Upper lobe of right lung (tissue), 1 donor: ENCODE data around the gene SEMA4F. TPM values are rescaled to one million over a fixed set of nuclear protein-coding genes. Genes with fewer than 3 reads are reported as not detected.

Source experiments
- ATAC-seq: fragments of 200-7000 bp; cut with Tn5 transposase; one replicate; pipeline ENCODE4 v1.9.1; 2020; ENCODE audit warnings: mild to moderate bottlenecking, moderate library complexity
- DNase-seq: peaks from one replicate; pipeline ENCODE4 v3.0.0-alpha.2; 2020
- H3K27ac ChIP-seq: fragments of 200-600 bp; one replicate; pipeline ENCODE4 v1.8.0; 2022
- H3K27me3 ChIP-seq: fragments of 200-600 bp; one replicate; pipeline ENCODE4 v1.8.0; 2022; ENCODE audit warnings: mild to moderate bottlenecking
- H3K36me3 ChIP-seq: fragments of 200-600 bp; one replicate; pipeline ENCODE4 v1.8.0; 2022
- H3K4me1 ChIP-seq: fragments of 200-600 bp; one replicate; pipeline ENCODE4 v1.8.0; 2022
- H3K4me3 ChIP-seq: fragments of 200-600 bp; one replicate; pipeline ENCODE4 v1.8.0; 2022; ENCODE audit warnings: mild to moderate bottlenecking
- H3K9me3 ChIP-seq: fragments of 200-600 bp; one replicate; pipeline ENCODE4 v1.8.0; 2022
- CTCF ChIP-seq: fragments of 200-600 bp; IDR thresholded peaks from one replicate; pipeline ENCODE4 v1.8.0; 2022; ENCODE audit warnings: antibody characterized with exemption
- intact Hi-C: fragments of 100-400 bp; cut with DNase I; formaldehyde crosslinking; loops from one replicate; pipeline ENCODE4 v1.11.0; 2022
- total RNA-seq: library from RNA; stranded (reverse); fragmentation: NEBNext Ultra II Directional; extraction: Animal tissue kit (Norgen Biotek cat#: 25700); gene quantifications from one replicate; pipeline ENCODE4 v1.2.1, GENCODE V29; 2021
- donor health status: DM: no; HTN: yes; CAD: no; lungs with severe emphysema.

The SEMA4F gene
- total RNA-seq, 1 donor from 2014 or later: 9.0 TPM

DNA sequence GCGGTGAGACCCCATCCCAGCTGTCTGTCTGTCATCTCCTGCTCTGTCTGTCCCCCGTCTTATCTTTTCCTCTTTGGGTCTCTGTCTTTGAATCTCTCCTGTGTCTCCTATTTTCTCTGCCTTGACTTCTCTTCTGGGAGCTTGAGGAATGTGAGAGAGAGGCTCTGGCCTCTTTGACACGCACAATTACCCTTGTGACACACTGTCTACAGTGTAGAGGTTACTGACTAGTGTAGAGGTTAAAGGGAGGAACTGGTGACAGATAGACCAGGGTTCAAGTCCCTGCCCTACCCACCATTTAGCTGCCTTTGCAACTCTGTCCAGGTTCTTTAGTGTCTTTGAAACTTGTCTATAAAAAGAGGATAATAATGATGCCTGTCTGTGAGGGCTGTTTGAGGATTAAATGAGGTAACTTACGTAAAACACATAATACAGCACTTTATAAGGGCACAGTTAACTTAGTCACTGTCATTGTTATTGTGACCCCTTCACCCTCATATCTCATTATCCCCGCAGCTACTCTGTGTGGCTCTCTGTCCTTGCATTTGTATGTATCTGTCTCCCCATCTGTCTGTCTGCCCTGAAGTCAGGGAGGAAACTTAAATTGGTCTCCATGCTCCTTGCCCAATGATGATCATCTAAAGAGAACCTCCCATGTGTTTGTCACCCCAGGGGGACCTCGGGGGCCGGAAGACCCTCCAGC lies 19.9 kb downstream of the SEMA4F start:
- intact Hi-C loops: no loop called here
- no peak for TF ChIP-seq CTCF
- peaks cover 25% of the 10 kb centered on the region for H3K36me3 ChIP-seq

DNA sequence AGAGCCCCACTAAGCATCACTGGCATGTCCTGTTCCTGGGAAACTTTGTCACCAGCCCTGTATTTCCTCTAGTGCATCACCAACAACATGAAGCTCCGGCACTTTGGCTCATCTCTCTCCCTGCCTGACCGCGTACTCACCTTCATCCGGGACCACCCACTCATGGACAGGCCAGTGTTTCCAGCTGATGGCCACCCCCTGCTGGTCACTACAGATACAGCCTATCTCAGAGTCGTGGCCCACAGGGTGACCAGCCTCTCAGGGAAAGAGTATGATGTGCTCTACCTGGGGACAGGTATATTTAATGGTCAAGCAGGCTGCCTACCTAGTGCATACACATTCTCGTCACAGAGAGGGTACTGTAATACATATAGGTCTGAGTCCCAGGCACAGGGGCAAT lies 21.0 kb downstream of the SEMA4F start:
- ATAC-seq (no peak), DNase-seq (no peak)
- Histone ChIP-seq H3K4me1 (no peaks in the 10 kb centered on the region), H3K4me3 (no peak overlapping the region), H3K9me3 (no peaks in the 10 kb centered on the region), H3K27ac (no peak overlapping the region), H3K36me3 (peaks cover 25% of the 10 kb centered on the region), H3K27me3 (no peaks in the 10 kb centered on the region)
- no peak for TF ChIP-seq CTCF
- intact Hi-C loops: no loop called here

More for the DNA sequence above, 19.9 kb downstream of the SEMA4F start:
- Histone ChIP-seq H3K4me1 (no peaks in the 10 kb centered on the region), H3K27me3 (no peaks in the 10 kb centered on the region), H3K4me3 (no peak overlapping the region), H3K9me3 (no peaks in the 10 kb centered on the region), H3K27ac (no peak overlapping the region)
- DNase-seq: no peak
- ATAC-seq: no peak

- no peak for TF ChIP-seq CTCF
- intact Hi-C loops: no loop called here
- no peaks in the 10 kb centered on the region for H3K4me1 ChIP-seq
- no peak overlapping the region for H3K4me3 ChIP-seq
- H3K27me3 ChIP-seq: no peaks in the 10 kb centered on the region
- DNase-seq (no peak), ATAC-seq (no peak)
- no peaks in the 10 kb centered on the region for H3K9me3 ChIP-seq
- H3K36me3 ChIP-seq: peaks cover 25% of the 10 kb centered on the region
- no peak overlapping the region for H3K27ac ChIP-seq
These were observed 22.3 kb downstream of the SEMA4F start for GRCh38 chr2:74676331-74676730.

- H3K4me1 ChIP-seq: no peaks in the 10 kb centered on the region
- H3K27me3 ChIP-seq: no peaks in the 10 kb centered on the region
- peaks cover 20% of the 10 kb centered on the region for H3K36me3 ChIP-seq
- no peak overlapping the region for H3K4me3 ChIP-seq
- intact Hi-C loops: no loop called here
- no peak overlapping the region for H3K27ac ChIP-seq
- TF ChIP-seq CTCF: no peak
- ATAC-seq (no peak), DNase-seq (no peak)
- no peaks in the 10 kb centered on the region for H3K9me3 ChIP-seq
These were observed 25.6 kb downstream of the SEMA4F start for GRCh38 chr2:74679615-74680014.

GRCh38 chr2:74682501-74682900 lies 28.5 kb downstream of the SEMA4F start:
- intact Hi-C loops: no loop called here
- no peak for ATAC-seq
- Histone ChIP-seq H3K36me3 (no peaks in the 10 kb centered on the region), H3K4me3 (no peak overlapping the region), H3K27me3 (no peaks in the 10 kb centered on the region), H3K27ac (no peak overlapping the region), H3K4me1 (no peaks in the 10 kb centered on the region), H3K9me3 (no peaks in the 10 kb centered on the region)
- no peak for DNase-seq
- TF ChIP-seq CTCF: no peak

DNA sequence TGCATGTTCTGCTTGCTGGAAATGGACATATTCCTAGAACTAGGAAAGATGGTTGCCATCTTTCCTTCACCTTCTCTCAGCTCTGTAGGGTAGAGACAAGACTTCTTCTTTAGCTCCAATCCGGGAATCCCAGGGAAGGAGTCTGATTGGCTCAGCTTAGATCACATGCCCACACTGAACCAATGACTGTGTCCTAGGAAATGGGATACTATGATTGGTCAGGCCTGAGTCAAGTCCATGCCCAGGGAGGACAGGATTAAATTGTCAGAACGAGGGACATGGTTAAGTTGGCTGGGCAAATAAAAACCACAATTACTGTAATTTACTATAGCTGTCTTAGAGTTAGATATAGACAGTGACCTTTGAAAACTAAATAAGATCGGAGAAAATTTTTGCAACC lies 31.4 kb downstream of the SEMA4F start:
- Histone ChIP-seq H3K27me3 (no peaks in the 10 kb centered on the region), H3K27ac (no peak overlapping the region), H3K4me3 (no peak overlapping the region), H3K36me3 (no peaks in the 10 kb centered on the region), H3K4me1 (no peaks in the 10 kb centered on the region), H3K9me3 (no peaks in the 10 kb centered on the region)
- ATAC-seq: no peak
- DNase-seq: no peak
- no peak for TF ChIP-seq CTCF
- intact Hi-C loops: no loop called here
